A549 (cell line): ENCODE measurements around the gene NMNAT2.

Experiments used
- BHLHE40 ChIP-seq: IDR thresholded peaks from 2 replicates; pipeline ENCODE4 v1.6.1; 2012; ENCODE audit warnings: low read depth, low read length, inconsistent platforms
- CTCF ChIP-seq: fragments of >200 bp; sonication (Bioruptor Twin); formaldehyde crosslinking; IDR thresholded peaks from 3 replicates; pipeline ENCODE4 v1.5.1; 2016
- E2F6 ChIP-seq: IDR thresholded peaks from 2 replicates; pipeline ENCODE4 v1.6.1; 2012; ENCODE audit warnings: low read depth, borderline replicate concordance
- EP300 ChIP-seq, 2 experiments: fragments of >200 bp; sonication (Bioruptor Twin); formaldehyde crosslinking; IDR thresholded peaks; 2 replicates in 1 of 2; 3 replicates in 1 of 2; pipeline ENCODE4 v1.6.1; 2016 to 2017
- FOSB ChIP-seq: fragments of 250-450 bp; sonication (Bioruptor Pico); IDR thresholded peaks from 2 replicates; pipeline ENCODE4 v1.5.0; 2020; ENCODE audit warnings: mild to moderate bottlenecking, moderate library complexity
- HDAC2 ChIP-seq: fragments of 200-600 bp; sonication (generic); IDR thresholded peaks from 2 replicates; pipeline ENCODE4 v1.6.1; 2016
- JUNB ChIP-seq: fragments of >200 bp; sonication (Bioruptor Twin); formaldehyde crosslinking; IDR thresholded peaks from 2 replicates; pipeline ENCODE4 v1.6.1; 2016
- MAFK ChIP-seq: fragments of 450-650 bp; IDR thresholded peaks from 2 replicates; pipeline ENCODE4 v1.6.1; 2014; ENCODE audit not compliant: partially characterized antibody
- MAZ ChIP-seq: fragments of 150-350 bp; IDR thresholded peaks from 2 replicates; pipeline ENCODE4 v1.6.1; 2014; ENCODE audit warnings: antibody characterized with exemption, low read depth, low read length, borderline replicate concordance
- NR3C1 ChIP-seq: fragments of >200 bp; sonication (Bioruptor Twin); formaldehyde crosslinking; IDR thresholded peaks from 3 replicates; pipeline ENCODE4 v1.6.1; 2017
- POLR2A ChIP-seq: IDR thresholded peaks from 2 replicates; pipeline ENCODE4 v1.6.1; 2012; ENCODE audit warnings: mild to moderate bottlenecking, low read length
- RAD21 ChIP-seq, 2 experiments: fragments of >200 bp in 1 of 2; sonication (Bioruptor Twin) in 1 of 2; formaldehyde crosslinking in 1 of 2; IDR thresholded peaks in 1 of 2; conservative IDR thresholded peaks in 1 of 2; 2 replicates in 1 of 2; 3 replicates in 1 of 2; pipeline ENCODE4 v1.6.1; 2012 to 2018; ENCODE audit warnings: inconsistent platforms in 1 of 2
- USF2 ChIP-seq: fragments of 450-650 bp; IDR thresholded peaks from 2 replicates; pipeline ENCODE4 v1.6.1; 2014; ENCODE audit warnings: antibody characterized with exemption
- ZC3H11A ChIP-seq: fragments of 450-650 bp; IDR thresholded peaks from 2 replicates; pipeline ENCODE4 v1.6.1; 2014; ENCODE audit warnings: antibody characterized with exemption, mild to moderate bottlenecking

GRCh38 chr1:183368213-183369108 is 49.7 kb downstream of the NMNAT2 start:
- no peak for TF ChIP-seq CTCF
- TF ChIP-seq FOSB (CRISPR knock-in tag): no peak
- no peak for TF ChIP-seq JUNB
- no peak for TF ChIP-seq NR3C1
- no peak for TF ChIP-seq BHLHE40
- no peak for TF ChIP-seq ZC3H11A
- no peak for TF ChIP-seq EP300 (IDR thresholded peaks at IDR 0.05)
- TF ChIP-seq USF2: no peak
- no peak for TF ChIP-seq POLR2A
- no peak for TF ChIP-seq HDAC2
- TF ChIP-seq MAZ: no peak
- TF ChIP-seq MAFK: peak; percentile 73
- no peak for TF ChIP-seq E2F6
- no peak for TF ChIP-seq RAD21 (conservative IDR thresholded peaks at IDR 0.05 in 1 of 2, IDR thresholded peaks at IDR 0.05 in 1 of 2)
